PFSK-1 (cell line): Measurements from ENCODE around the gene YIF1A.

Source experiments
- FOXP2 ChIP-seq: optimal IDR thresholded peaks from 2 replicates; pipeline ENCODE3; 2011; ENCODE audit warnings: borderline replicate concordance, control low read depth, inconsistent platforms; ENCODE audit not compliant: insufficient read depth; ENCODE audit errors: extremely low read length, extremely low read depth
- POLR2AphosphoS5 ChIP-seq: IDR thresholded peaks from 2 replicates; pipeline ENCODE4 v1.6.1; 2012; ENCODE audit warnings: low read depth, mild to moderate bottlenecking, control low read depth, low read length, moderate library complexity
- SIN3A ChIP-seq: IDR thresholded peaks from 2 replicates; pipeline ENCODE4 v1.6.1; 2012; ENCODE audit warnings: mild to moderate bottlenecking, low read length, moderate library complexity, borderline replicate concordance; ENCODE audit not compliant: insufficient read depth
- TAF1 ChIP-seq: IDR thresholded peaks from 2 replicates; pipeline ENCODE4 v1.6.1; 2012; ENCODE audit warnings: low read length, control low read depth, borderline replicate concordance; ENCODE audit not compliant: insufficient read depth
- TF ChIP-seq, protein P1 (sequence below), 2 experiments: IDR thresholded peaks; 2 replicates each; pipeline versions ENCODE4 v1.6.1 to v1.8.0; 2011 to 2012; ENCODE audit warnings: low read depth in 2 of 2, low read length in 2 of 2, control low read depth in 1 of 2, inconsistent platforms in 1 of 2, mild to moderate bottlenecking in 1 of 2, moderate library complexity in 1 of 2; ENCODE audit not compliant: insufficient read depth in 1 of 2

YIF1A gene

DNA sequence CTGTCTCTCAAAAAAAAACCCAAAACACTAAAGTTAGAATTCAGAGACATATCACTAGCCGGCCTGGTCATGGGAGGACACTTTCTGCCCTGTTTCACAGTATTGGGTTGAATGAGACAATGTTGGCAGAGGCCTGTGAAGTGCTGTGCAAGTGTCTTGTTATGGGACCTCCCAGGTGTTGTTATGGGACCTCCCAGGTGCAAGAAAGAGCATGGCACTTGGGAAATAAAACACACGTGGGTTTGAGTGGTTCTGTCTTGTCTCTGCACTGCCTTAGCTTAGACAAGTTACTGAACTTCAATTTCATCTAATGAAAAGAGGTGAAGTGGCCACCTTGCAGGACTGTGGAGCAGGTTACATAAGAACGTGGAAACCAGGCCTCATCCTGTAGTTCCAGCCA, 49.4 kb downstream of the YIF1A start:
- TF ChIP-seq POLR2AphosphoS5 (no peak), TAF1 (no peak)
- TF ChIP-seq, protein P1, sequence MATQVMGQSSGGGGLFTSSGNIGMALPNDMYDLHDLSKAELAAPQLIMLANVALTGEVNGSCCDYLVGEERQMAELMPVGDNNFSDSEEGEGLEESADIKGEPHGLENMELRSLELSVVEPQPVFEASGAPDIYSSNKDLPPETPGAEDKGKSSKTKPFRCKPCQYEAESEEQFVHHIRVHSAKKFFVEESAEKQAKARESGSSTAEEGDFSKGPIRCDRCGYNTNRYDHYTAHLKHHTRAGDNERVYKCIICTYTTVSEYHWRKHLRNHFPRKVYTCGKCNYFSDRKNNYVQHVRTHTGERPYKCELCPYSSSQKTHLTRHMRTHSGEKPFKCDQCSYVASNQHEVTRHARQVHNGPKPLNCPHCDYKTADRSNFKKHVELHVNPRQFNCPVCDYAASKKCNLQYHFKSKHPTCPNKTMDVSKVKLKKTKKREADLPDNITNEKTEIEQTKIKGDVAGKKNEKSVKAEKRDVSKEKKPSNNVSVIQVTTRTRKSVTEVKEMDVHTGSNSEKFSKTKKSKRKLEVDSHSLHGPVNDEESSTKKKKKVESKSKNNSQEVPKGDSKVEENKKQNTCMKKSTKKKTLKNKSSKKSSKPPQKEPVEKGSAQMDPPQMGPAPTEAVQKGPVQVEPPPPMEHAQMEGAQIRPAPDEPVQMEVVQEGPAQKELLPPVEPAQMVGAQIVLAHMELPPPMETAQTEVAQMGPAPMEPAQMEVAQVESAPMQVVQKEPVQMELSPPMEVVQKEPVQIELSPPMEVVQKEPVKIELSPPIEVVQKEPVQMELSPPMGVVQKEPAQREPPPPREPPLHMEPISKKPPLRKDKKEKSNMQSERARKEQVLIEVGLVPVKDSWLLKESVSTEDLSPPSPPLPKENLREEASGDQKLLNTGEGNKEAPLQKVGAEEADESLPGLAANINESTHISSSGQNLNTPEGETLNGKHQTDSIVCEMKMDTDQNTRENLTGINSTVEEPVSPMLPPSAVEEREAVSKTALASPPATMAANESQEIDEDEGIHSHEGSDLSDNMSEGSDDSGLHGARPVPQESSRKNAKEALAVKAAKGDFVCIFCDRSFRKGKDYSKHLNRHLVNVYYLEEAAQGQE (IDR thresholded peaks at IDR 0.05; ENCODE audit: insufficient read depth in 1 of 2, low read depth in 2 of 2, low read length in 2 of 2): no peak

DNA sequence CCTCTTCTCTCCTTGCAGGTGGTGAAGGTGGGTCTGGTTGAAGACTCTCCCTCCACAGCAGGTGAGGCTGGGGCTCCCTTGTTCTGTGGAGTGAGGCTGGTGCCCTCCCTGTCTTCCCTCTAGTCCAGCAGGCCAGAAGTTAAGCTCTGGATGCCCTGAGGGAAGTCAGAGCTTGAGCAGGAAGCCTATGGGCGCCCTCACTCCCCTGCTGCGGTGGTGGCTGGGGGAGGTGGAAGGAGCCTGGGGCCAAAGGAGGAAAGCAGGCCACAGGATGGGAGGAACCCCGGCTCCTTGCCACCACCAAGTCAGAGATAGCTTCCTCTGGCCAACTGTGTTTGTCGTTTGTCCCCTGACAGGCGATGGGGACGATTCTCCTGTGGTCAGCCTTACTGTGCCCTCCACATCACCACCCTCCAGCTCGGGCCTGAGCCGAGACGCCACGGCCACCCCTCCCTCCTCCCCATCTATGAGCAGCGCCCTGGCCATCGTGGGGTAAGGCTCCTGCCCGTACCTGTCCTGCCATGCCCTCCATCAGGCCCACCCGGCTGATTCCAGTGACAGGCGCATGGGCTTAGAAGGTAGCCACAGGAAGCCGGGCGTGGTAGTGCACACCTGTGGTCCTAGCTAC, 50.0 kb downstream of the YIF1A start:
- TF ChIP-seq SIN3A: no peak
- TF ChIP-seq FOXP2: no peak
- TF ChIP-seq POLR2AphosphoS5: no peak
- TF ChIP-seq TAF1: no peak
- TF ChIP-seq, protein P1 (IDR thresholded peaks at IDR 0.05; ENCODE audit: insufficient read depth in 1 of 2, low read depth in 2 of 2, low read length in 2 of 2): no peak

DNA sequence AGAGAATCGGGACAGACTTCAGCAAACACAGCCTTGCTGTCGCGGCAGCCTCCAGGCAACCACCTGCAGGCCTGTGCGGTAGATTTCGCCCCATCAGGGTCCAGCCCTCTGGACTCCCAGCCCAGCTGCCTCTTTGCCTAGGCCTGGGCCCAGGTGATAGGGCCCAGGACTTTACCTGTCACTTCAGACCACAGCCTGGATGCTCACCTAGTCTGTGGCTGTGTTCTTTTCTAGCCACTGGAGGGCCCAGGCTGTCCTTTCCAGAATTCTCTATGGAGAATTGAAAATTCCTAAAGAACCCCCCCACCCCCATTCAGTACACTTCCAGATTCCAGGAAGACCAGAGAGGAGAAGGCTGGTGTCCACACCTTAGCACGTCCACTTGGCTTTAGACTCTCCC, 51.1 kb downstream of the YIF1A start:
- TF ChIP-seq, protein P1 (IDR thresholded peaks at IDR 0.05; ENCODE audit: insufficient read depth in 1 of 2, low read depth in 2 of 2, low read length in 2 of 2): no peak
- no peak for TF ChIP-seq TAF1
- TF ChIP-seq FOXP2: no peak
- TF ChIP-seq SIN3A: no peak
- no peak for TF ChIP-seq POLR2AphosphoS5

DNA sequence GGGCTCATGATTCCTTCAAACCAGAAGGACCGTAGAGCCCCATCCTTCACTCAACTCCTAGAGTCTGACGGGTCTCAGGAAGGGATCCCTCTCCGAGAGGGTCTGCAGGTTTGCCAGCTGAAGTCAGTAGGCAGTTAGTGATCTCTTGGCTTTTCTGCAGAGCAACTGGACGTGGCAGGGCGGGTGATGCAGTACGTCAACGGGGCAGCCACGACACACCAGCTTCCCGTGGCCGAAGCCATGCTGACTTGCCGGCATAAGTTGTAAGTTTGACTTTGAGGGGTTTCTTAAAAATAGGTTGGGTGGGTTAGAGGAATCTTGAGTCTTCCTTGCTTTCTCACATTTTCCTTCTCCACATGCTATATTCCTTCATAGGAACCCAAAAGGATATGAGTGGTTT, 53.8 kb downstream of the YIF1A start:
- TF ChIP-seq TAF1 (no peak), POLR2AphosphoS5 (no peak), SIN3A (no peak), FOXP2 (no peak)
- TF ChIP-seq, protein P1 (IDR thresholded peaks at IDR 0.05; ENCODE audit: insufficient read depth in 1 of 2, low read depth in 2 of 2, low read length in 2 of 2): no peak
